Parathyroid adenoma (tissue), 2 donors: ENCODE data around the gene DYRK3.
"Not testable (repeated sequence)": the region's sequence is repeated elsewhere in the genome, so short reads cannot be mapped to it uniquely, and the experiment has no call there.

ENCODE experiments used
- H2AFZ ChIP-seq: fragments of 300-600 bp; sonication (generic); one replicate; pipeline ENCODE4 v1.7.0; 2017; ENCODE audit warnings: antibody characterized with exemption, mild to moderate bottlenecking
- H3K27ac ChIP-seq: fragments of 300-600 bp; sonication (generic); one replicate; pipeline ENCODE4 v1.7.0; 2017
- H3K27me3 ChIP-seq: fragments of 300-600 bp; sonication (generic); one replicate; pipeline ENCODE4 v1.7.0; 2017; ENCODE audit warnings: low read length; ENCODE audit not compliant: control insufficient read depth, insufficient read depth
- H3K36me3 ChIP-seq: fragments of 300-600 bp; sonication (generic); one replicate; pipeline ENCODE4 v1.7.0; 2017; ENCODE audit warnings: low read length; ENCODE audit not compliant: control insufficient read depth, insufficient read depth
- H3K4me1 ChIP-seq: fragments of 300-600 bp; sonication (generic); one replicate; pipeline ENCODE4 v1.7.0; 2017; ENCODE audit warnings: control low read depth
- H3K4me2 ChIP-seq: fragments of 300-600 bp; sonication (generic); one replicate; pipeline ENCODE4 v1.7.0; 2017; ENCODE audit warnings: low read length
- H3K4me3 ChIP-seq: fragments of 300-600 bp; sonication (generic); one replicate; pipeline ENCODE4 v1.7.0; 2017; ENCODE audit warnings: low read depth, low read length
- H3K79me2 ChIP-seq: fragments of 300-600 bp; sonication (generic); one replicate; pipeline ENCODE4 v1.7.0; 2017; ENCODE audit warnings: control low read depth
- H3K9ac ChIP-seq: fragments of 300-600 bp; sonication (generic); one replicate; pipeline ENCODE4 v1.7.0; 2017; ENCODE audit warnings: mild to moderate bottlenecking
- H3K9me3 ChIP-seq: fragments of 300-600 bp; sonication (generic); one replicate; pipeline ENCODE4 v1.7.0; 2017; ENCODE audit warnings: low read length; ENCODE audit not compliant: control insufficient read depth
- TF ChIP-seq, protein P1 (sequence below): fragments of 300-600 bp; sonication (generic); IDR thresholded peaks from one replicate; pipeline ENCODE4 v1.7.0; 2017; ENCODE audit warnings: antibody characterized with exemption, mild to moderate bottlenecking
- donor health status: primary hyperparathyroidism.

DYRK3 gene

DNA sequence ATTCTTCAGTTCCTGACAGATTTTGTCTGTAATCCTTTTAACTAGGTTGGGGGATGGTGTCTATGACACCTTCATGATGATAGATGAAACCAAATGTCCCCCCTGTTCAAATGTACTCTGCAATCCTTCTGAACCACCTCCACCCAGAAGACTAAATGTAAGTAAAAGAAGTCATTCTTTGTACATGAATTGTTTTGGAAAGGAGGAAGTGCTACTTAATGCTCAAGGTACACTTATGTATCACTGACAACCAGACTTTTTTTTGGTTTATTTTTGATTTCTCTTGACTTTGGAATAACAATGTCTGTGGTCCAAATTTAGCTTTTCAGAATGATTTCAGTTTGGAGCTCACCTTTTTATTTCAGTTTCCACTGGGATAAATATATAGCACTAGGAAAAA lies 2.3 kb downstream of the DYRK3 start:
- no peaks in the 10 kb centered on the region for H3K9me3 ChIP-seq
- no peaks in the 10 kb centered on the region for H3K79me2 ChIP-seq
- TF ChIP-seq, protein P1, sequence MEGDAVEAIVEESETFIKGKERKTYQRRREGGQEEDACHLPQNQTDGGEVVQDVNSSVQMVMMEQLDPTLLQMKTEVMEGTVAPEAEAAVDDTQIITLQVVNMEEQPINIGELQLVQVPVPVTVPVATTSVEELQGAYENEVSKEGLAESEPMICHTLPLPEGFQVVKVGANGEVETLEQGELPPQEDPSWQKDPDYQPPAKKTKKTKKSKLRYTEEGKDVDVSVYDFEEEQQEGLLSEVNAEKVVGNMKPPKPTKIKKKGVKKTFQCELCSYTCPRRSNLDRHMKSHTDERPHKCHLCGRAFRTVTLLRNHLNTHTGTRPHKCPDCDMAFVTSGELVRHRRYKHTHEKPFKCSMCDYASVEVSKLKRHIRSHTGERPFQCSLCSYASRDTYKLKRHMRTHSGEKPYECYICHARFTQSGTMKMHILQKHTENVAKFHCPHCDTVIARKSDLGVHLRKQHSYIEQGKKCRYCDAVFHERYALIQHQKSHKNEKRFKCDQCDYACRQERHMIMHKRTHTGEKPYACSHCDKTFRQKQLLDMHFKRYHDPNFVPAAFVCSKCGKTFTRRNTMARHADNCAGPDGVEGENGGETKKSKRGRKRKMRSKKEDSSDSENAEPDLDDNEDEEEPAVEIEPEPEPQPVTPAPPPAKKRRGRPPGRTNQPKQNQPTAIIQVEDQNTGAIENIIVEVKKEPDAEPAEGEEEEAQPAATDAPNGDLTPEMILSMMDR: no peak
- H2AFZ ChIP-seq: no peak overlapping the region
- no peaks in the 10 kb centered on the region for H3K36me3 ChIP-seq
- H3K9ac ChIP-seq: no peak overlapping the region
- no peak overlapping the region for H3K4me2 ChIP-seq
- no peak overlapping the region for H3K4me3 ChIP-seq
- H3K27me3 ChIP-seq: no peaks in the 10 kb centered on the region
- no peak overlapping the region for H3K27ac ChIP-seq
- no peaks in the 10 kb centered on the region for H3K4me1 ChIP-seq

DNA sequence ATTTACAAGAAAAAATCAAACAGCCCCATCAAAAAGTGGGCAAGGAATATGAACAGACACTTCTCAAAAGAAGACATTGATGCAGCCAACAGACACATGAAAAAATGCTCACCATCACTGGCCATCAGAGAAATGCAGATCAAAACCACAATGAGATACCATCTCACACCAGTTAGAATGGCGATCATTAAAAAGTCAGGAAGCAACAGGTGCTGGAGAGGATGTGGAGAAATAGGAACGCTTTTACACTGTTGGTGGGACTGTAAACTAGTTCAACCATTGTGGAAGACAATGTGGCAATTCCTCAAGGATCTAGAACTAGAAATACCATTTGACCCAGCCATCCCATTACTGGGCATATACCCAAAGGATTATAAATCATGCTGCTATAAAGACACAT lies 6.7 kb downstream of the DYRK3 start:
- H3K9me3 ChIP-seq, H2AFZ ChIP-seq, H3K27ac ChIP-seq, H3K27me3 ChIP-seq, H3K36me3 ChIP-seq, H3K4me3 ChIP-seq, H3K4me2 ChIP-seq, H3K9ac ChIP-seq, H3K4me1 ChIP-seq, H3K79me2 ChIP-seq: not testable (repeated sequence)

DNA sequence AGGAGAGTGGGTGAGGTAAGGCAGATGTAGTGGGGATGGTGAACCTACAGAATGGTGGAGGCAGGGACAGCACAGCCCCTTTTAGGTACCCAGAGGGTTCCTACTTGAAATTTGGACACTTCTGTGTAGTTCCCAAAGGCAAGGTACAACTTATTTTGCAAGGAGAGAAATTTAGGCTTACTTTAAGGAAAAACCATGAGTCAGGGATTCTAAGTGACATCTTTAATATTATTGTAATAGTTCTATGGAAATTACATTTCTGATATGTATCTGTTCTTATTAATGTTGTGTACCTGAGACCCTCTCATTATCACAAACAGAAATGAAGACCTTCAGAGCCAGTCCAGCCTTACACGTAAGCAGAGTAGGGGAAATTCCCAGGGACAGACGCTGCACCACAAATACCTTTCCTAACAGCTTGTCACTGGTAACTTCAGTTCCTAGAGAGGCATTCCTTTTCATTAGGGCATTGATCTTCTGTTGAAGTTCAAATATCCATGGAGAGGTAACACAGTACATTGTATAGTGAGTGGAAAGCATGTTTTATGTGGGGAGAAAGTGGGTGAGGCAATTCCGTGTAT lies 7.9 kb downstream of the DYRK3 start:
- Histone ChIP-seq H3K79me2 (no peaks in the 10 kb centered on the region), H3K4me2 (no peak overlapping the region), H3K4me3 (no peak overlapping the region), H3K27ac (no peak overlapping the region), H3K9ac (no peak overlapping the region), H3K4me1 (no peaks in the 10 kb centered on the region), H3K27me3 (no peaks in the 10 kb centered on the region), H2AFZ (no peak overlapping the region), H3K36me3 (no peaks in the 10 kb centered on the region), H3K9me3 (no peaks in the 10 kb centered on the region)
- TF ChIP-seq, protein P1: no peak

DNA sequence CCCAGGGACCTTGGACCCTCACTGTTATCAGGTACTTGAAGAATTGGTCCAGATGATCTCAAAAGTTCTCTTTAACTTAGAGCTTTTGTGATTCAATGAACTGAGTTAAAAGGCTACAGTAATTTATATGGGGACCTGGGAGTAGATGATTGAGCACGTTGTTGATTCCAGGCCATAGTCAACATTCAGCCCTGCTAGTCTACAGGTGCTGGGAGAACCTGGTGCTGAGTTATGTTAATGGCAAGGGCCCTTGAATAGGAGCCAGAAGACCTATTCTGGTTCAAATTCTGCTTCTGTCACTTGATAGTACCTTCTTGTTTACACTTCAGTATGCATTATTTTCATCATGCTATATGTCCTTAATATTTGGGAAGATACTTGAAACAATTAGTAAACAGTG lies 11.2 kb downstream of the DYRK3 start:
- Histone ChIP-seq H3K79me2 (no peaks in the 10 kb centered on the region), H3K4me1 (no peaks in the 10 kb centered on the region), H3K9ac (no peak overlapping the region), H3K4me3 (no peak overlapping the region), H2AFZ (no peak overlapping the region), H3K4me2 (no peak overlapping the region), H3K9me3 (no peaks in the 10 kb centered on the region), H3K27ac (no peak overlapping the region), H3K27me3 (no peaks in the 10 kb centered on the region), H3K36me3 (no peaks in the 10 kb centered on the region)
- TF ChIP-seq, protein P1: no peak

DNA sequence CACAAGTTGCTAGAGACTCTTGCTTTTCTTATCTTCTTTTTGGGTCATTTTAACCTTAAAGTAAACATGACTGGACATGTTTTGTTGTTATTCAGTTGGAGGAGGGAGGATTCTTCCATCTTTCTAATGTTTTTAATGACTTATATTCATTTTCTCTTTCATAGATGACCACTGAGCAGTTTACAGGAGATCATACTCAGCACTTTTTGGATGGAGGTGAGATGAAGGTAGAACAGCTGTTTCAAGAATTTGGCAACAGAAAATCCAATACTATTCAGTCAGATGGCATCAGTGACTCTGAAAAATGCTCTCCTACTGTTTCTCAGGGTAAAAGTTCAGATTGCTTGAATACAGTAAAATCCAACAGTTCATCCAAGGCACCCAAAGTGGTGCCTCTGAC lies 11.9 kb downstream of the DYRK3 start:
- Histone ChIP-seq H3K36me3 (no peaks in the 10 kb centered on the region), H3K4me2 (no peak overlapping the region), H2AFZ (no peak overlapping the region), H3K9me3 (no peaks in the 10 kb centered on the region), H3K4me3 (no peak overlapping the region), H3K9ac (no peak overlapping the region), H3K4me1 (no peaks in the 10 kb centered on the region), H3K27me3 (no peaks in the 10 kb centered on the region), H3K27ac (no peak overlapping the region), H3K79me2 (no peaks in the 10 kb centered on the region)
- TF ChIP-seq, protein P1: no peak
